Inflammatory macrophage treated with lipopolysaccharide for 1 hour (primary cell): ENCODE results near the gene CCDC141.

Source experiments
- DNase-seq, 2 donors: peaks; one replicate each; pipeline ENCODE4 v3.0.0-alpha.2; 2020 to 2022

The CCDC141 gene

DNA sequence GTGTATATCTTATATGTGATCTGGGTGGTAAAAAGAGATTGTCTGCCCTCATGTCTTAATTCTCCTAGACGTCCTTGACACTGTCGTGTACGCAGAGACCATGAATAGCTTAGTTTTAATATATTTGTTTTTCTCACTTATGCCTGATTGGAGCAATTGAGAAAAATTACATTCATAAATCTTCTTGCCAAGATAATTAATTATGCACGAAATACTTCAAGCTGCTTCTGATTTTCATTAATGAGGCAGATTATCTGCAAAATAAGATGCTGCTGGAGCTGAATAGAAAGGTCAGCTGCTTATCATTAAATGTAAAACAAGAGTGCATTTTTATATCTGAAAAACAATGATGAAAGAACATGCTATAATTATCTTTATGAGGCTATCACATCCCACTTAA is 95.9 kb downstream of the CCDC141 start:
- DNase-seq, result no peak

DNA sequence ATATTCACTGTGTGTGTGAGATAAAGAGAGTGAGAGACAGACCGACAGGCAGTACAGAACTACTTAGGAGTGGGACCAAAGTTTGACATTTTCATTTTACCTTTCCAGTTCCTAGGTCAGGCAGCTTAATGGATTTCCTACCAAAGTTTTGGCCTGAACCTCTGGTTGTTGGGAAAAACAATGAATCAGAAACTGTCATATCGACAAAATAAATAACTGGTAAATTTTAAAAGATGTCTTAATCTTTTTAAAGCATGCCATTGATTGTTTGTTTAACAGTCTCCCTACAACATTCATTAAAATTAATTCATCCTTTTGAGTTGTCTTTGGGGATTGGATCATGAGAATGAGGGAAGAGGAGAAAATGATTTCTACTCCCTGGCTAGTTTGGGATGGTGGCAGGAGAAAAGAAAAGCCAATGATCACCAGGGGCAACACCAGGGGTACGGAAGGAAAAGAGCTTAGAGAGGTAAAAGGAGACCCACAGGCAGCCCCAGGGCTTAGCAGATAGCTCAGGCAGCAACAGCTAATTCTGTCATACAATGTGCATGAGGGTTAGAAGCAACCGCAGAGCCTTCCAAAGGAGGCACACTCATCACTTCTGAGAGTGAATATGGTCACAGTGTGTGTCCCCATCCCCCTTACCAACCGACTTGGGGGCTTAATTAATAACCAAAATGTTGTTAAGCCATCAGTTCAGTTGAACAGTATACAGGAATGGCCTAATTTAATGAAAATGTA is 98.5 kb downstream of the CCDC141 start:
- no peak for DNase-seq

DNA sequence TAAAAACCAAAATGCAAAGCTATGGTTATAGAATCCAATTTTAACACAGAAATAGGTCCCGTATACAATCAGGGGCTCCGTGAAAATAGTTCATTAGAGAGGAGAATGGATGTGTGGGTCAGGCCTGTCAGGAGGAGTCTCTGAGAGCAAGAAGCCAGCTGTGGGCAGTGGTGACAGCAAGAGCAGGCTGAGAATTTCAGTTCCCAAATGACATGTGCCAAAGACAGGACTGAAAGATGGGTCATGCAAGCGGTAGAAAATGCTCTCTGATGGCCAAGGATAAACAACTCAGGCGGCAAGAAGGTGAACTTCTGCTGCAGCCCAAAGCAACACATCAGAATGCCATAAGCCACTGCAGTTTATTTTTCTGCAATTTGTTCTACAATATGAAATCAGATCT is 100.4 kb downstream of the CCDC141 start:
- no peak for DNase-seq

DNA sequence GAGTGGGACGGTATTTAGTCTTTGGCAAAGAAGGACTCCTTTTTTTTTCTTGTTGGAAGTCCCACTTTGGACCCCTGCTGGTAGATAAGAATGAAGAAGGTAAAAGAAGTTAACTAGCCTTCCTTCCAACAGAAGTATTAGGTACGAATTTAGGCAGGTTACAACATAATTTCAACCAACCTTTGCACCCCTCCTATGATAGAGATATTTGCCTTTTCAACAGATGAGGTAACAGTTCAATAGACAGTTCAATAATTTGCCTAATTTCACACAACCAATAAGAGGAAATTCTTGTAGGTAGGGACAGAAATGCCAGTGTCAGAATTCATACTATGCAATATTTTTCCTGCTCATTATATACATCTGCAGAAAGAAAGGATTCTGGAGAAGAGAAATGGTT is 100.8 kb downstream of the CCDC141 start:
- no peak for DNase-seq

DNA sequence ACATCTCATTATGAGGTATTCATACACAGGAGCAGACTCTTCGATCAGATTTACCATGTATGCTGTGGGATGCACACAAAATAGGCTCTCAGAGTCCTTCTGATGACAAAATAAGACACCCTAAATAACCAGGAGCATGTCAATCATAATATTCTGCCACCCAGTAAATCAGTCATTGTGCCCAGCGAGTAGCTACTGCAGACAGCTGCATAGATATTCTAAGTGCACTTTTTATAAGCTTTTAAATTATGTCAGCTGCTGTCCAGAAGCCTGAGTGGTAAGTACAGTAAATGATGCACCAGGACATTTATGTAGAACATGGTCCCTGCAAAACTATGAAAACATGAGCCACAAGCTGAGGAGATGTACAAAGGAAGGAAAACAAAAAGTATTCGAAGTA is 102.9 kb downstream of the CCDC141 start:
- DNase-seq, result no peak

DNA sequence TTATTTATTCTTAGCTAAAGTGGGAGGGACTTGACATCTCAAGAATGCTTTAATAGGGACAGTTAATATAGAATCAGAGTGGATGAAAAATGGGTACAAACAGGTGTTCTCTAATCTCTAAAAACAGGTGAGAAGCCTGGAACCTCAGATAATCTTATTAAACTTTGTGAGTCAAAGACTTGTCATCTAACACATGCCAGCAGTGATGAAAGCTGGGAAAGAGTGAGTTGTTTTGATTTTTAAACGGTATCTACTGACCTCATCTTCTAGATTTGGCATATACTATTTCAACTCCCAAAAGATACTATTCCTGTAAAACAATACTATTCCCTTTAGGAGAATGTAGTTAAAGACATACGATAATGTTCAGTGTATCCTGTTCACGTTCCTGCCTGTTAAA is 103.4 kb downstream of the CCDC141 start:
- DNase-seq, result no peak

DNA sequence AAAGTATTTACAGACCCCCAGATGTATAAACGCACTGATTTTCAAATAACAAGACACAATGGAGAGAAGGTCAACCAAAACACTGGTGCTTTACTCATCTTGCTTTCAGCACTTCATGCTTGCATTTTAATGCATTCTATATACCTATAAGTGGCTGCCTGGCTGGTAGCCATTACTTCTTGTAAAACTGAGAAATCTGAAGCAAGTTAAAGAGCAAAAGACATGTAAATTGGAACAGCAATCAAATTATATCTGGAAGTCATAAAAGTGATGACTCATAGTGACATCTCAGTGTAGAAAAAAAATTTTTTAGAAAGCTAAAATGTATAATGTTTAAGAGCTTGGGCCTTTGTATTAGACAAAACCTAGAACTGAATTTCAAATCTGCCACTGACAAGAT is 106.2 kb downstream of the CCDC141 start:
- no peak for DNase-seq

DNA sequence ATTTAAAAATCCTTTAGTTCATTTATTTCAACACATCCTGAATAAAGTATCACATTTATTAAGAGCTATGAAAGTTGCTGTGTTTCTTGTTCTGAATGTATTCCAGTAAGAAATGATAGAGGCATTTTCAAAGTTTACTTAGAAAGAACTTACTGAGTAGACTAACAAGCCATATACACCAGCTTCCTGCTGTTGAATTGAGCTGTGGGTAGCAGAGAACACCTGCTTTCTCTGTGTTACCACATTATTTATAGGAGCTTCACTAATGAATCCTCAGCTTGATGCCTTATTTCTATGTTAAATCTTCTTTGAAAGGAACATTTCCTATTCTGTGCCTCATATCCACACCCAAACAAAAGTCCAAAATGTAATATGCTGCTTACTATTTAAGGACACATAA is 115.4 kb downstream of the CCDC141 start:
- DNase-seq, result no peak

DNA sequence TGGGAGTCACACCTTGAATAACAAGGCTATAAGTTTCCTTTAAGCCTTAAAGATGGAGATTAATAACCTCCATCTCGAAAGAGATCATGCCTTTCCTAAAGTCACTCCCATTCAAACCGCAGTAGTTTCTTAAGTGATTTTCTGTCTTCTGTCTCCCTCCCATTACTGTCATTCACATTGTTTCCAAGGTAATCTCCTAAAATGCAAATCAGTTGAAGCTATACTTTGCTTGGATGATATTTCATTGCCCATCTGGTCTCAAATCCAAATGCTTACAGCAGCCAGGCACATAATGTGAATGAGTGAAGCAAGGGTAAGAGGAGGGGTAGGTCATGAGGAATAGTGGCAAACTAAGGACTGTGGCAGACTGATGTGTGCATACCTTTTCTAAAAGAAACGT is 116.4 kb downstream of the CCDC141 start:
- DNase-seq, result no peak

DNA sequence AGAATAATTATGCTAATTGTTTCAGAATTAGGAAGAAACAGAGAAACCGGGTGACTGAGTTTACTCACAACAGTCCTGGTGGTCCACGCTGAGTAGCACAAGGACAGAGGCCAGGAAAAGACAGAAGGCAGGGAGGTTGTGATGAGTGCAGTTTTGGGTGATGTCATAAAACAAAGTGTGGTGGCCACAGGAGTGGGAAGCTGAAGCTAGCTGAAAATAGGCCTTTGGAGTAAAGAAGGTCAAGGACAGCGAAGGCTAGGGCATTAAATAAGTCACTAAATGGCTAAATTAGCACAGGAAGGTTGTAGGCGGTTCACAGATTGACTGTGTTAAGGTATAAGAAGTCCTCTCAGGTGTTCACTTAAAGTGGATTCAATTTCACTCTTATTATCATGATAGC is 121.9 kb downstream of the CCDC141 start:
- DNase-seq, result no peak

DNA sequence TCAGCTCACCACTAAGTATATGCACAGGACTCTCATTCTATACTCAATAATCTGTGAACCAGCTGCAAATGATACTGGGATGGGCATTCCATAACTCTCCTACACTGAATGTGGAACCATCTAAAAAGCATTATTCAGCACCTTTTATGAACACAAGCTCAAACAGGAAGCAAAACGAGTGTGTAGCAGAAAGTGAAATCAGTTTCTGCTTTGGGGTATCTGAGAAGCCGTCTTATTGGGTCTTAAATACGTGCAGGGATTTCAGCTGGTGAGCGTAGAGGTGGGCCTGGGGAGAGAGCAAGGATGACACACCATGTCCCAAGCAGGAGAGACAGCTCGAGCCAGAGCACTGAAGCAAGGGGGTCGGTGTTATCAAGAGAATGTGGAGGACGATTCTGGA is 122.8 kb downstream of the CCDC141 start:
- no peak for DNase-seq

DNA sequence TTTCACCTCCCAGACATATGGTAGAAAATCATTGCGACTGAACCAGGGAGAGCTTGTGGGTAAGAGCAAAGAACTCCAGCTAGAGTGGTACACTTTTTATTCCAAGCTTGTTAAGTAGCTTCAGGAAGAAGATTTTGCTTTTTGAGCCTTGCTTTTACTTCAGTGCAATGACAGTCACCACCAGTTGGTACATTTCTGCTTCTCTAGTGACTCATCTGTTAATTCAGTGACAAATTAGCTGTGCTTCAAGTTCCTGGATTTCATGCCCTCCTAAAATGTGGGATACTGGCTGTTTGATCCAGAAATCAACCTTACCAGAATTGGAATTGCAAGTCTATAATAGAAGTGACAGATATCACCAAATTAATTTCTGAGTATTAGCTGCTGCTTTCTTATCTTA is 125.1 kb downstream of the CCDC141 start:
- DNase-seq, result no peak

DNA sequence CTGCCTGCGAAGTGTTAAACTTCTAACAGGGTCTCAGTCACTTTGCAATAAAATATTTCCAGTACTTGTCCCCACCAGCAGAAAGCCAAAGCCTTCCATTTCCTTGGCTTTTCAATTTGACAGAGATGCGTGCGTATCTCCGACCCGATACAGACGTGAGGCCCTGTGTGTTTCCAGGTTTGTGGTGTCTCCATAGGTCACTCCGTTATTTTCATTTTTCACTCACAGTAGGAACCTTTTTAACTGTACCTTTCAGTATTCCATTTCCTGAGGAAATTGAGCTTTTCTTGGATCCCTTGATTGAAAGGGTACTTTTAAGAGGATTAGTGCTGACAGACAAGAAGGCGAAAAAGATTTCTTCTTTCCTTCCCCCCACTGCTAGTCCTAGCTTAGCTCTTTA is 126.4 kb downstream of the CCDC141 start:
- DNase-seq, result no peak

DNA sequence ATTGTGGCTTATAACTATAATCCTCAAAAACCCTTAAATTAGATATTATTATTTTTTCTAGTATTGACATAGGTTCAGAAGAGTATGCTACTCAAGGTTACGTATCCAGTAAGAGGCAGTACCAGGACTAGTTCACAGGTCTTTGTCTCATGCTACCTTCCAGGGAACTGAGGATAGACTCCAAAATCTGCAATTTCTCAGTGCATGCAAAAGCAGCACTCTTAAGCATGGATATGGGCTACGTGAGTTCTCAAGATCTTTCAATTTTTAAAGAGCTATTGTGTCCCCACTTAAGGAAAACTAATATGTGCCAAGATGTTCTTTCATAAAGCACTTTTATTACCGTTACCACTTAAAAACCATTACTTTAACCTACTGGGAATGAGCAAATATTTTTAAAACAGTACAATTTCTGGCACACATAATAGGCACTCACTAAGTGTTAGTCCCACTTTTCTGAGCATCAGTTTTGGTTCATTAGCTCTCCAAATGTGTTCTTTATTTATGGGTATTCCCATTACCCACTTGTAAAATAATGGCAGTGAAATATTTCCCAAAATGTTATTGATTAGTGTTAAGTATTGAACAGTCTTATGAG is 128.9 kb downstream of the CCDC141 start:
- DNase-seq, result no peak

DNA sequence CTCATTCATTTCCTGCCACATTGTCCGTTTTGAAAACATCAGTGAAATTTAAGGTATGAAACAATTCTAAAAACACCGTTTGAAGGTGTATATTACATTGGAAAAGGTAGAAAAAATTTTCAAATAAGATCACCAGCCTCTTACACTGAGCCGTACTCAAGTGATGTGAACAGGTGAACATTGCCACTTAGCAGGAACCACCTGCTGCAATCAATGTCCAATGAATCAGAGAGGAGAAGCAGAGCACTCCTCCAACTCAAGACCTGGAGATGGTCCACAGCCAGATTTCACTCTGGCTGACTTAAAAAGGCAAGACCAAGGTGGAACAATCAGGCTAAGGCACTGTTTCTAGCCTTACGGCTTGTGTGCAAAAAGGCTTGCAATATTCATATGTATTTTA is 132.4 kb downstream of the CCDC141 start:
- DNase-seq, result no peak

DNA sequence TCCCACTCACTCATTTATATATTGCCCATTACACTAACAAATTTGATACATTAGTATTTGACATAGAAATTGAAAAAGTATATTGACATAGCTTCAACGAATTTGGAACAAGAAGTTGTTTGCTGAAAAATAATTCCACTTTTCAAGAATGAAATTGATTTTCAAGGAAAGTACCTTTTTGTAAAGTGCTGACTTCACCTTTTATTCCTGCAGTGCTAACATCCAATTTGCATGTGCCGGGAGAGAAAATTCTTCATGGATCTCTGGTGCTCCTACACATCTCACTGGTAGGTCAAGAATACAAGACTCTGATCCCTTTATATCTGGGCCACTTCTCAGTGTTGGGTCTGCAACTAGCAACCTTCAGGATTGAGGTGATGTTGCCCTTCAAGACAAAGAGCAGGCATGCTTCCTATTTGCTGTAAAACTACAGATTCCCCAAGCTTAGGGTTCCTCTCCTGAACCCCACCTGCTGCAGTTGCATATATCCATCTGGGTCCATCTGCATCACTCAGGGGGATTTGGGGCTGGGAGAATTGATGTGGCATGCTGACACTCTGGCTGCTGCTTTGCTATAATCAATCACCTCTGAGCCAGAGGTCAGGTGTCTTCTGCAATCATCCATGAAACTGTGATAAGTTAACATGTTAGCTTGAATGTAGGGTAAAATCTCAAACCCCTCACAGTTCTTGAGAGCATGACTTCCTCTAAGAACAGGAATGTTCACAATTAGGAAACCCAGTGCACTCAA is 134.3 kb downstream of the CCDC141 start:
- no peak for DNase-seq

DNA sequence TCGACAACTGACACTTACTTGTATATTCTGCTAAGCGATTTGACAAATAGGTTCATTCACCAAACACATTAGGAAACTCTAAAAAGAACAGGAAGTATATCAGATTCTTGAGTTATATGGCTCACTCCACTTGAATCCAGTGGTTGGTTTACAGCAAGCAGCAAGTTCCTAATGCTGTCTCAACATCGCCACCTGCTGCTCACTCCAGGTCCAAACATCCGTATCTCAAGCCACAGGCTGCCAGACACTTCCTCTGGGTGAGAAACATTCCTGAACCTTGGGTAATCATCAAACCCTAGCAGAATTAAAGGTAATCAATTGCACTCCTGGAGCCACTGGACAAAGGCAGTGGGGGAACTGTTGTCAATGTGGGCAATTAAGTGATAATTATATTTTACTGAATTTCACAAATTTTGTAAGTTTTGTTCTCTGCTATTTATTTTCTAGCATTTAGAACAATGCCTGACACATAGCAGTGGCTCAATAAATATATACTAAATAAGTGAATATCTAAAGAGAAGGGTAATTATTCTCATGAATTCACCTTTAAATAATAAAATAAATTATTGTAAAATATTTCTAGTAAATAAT is 135.6 kb downstream of the CCDC141 start:
- peak; percentile 73 to 94 for DNase-seq

DNA sequence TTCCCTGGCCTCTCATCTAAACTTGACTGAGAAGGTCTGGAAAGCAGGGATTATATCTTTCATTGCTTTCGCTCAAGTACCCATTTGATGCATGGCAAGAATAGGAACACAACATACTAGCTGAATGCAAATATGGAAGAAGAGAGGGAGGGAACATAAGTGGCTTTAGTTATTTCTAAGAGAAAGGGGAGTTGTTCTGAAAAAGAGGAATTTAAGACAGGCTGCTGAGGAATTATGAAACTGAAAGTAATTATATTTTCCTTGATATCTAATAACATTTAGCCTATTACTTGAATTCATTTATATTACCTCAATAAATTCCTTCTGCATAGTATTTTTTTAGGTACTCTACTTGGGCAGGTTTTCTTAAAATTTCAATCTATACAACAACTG is 136.9 kb downstream of the CCDC141 start:
- peak; percentile 68 to 78 for DNase-seq

DNA sequence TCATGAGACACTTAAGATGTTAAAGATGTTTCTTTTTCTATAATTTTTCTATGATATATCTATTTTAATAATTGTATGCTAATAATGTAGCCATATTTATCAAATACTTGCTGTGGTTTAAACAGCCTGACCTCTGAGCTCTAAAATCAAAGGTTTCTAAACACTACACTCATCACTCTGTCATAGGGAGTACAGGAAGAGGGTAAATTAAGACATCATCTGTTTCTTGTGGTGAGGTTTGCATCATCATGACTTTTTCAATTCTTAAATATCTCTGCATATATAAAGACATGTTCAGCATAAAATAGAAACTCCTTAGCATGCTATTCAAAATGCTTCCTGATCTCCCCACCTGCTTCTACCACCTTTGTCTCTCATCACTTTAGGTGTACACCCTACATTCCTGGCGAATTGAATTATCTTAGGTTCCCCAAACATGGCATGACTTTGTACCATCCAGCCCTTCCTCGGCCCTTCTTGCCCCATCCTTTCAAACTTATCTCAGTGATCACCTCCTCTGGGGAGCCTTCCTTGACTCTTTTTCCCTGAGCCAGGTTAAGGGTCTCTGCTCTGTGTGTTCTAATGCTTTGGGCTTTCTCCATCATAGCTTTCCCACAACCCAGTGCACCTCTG is 137.4 kb downstream of the CCDC141 start:
- DNase-seq, result peak; percentile 13 to 48

DNA sequence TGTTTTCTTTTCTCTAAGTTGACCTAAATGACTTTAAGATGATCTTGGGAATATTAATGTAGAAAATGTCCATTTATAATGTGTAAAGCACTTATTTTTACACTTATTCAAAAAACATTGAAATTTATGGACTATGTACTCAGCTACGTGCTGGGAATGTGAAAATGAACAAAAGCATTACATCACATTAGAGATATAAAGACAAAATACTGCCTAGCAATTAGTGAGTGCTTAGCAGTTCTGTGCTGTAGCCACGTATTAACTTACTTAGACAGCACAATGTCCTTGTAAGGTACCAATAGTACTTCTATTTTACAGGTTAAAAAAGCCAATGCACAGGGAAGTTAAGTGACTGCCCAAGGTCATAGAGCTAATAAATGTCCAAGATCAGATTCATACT is 138.9 kb downstream of the CCDC141 start:
- no peak for DNase-seq

DNA sequence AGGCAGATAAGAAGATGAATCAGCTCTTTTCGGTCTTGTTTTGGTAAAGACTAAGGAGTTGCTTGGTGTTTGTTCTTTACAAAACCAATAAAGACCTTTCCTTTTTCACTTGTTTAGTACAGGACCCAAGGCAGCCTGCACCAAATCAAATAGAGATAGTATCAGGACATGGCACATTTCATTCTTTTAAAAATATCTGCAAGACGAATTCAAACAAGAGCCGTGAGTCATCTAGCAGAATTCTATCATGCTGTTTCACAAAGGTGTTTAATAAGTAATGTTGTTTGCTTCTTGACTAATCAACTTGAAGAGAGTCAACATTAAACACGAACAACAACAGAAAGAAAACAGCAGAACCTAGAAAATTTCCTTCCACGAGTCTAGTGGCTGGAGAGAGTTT is 139.9 kb downstream of the CCDC141 start:
- no peak for DNase-seq

DNA sequence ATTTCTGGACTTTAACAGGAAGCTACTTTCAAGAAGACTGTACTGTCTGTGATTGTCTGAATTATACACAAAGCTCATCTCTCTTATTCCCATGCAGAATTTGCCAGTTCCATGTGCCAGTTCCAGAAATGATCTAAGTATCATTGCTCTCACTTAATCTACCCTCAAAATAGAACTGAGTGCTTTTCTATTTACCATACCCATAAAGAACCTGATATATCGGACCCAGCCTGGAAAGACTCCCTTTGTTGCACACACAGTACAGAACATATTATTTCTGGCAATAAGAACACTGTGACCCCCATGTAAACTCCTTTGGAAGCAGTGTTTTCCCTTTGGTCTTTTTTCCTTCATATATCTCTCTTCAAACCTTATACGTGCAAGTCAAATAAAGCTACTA is 140.4 kb downstream of the CCDC141 start:
- DNase-seq, result no peak

DNA sequence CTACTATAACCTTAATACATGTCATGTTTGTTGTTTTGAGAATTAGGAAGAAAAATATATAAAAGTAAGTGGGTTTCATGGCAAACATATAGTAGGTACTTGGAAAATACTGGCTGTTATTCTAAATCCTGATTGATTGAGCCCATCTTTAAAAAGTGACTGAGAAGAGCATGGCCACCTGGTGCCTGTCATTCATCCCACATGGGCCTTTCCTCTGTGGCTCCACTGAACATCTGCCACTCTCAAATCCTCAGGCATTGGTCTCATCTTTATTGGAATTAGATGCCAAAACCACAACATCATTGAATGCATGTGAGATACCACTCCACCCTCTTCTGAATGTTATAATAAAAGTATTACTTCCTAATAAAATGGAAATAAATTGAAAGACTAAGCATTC is 141.1 kb downstream of the CCDC141 start:
- DNase-seq, result no peak
